Measurements from ENCODE around the gene LIM2. TPM values are rescaled to one million over a fixed set of nuclear protein-coding genes. Genes with fewer than 3 reads are reported as not detected.
A peak's percentile ranks its signal among the peaks of the same experiment; 100 is the strongest.

Gene LIM2
- total and polyA plus RNA-seq, 9 of the 15 experiments (the other 6 are each of a cell fraction or from before 2014, with no cell fraction given), result 0.07 to 0.45 (median 0.18) TPM; not detected in 4

DNA sequence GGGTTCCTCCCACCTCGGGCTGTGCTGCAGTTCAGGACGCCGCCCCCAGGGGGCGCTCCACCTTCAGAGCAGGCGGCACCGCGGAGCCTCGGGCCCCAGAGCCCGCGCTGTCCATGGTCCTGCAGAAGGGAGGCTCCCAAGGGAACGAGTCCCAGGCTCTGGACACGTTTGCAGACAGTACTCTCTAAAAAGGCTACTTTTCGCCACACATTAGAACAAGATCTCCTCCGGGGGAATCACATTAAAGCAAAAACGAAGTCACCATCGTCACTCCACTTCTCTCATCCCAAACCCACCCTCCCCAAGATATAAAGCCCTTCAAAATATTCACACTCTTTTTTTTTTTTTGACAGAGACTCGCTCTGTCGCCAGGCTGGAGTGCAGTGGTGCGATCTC is 34.3 kb upstream of the LIM2 start (continued):
- peak; percentile 37 for TF ChIP-seq VEZF1 (CRISPR knock-in tag; IDR thresholded peaks at IDR 0.05)
- no peak for TF ChIP-seq COPS2 (conservative IDR thresholded peaks at IDR 0.05)
- TF ChIP-seq ZKSCAN1 (IDR thresholded peaks at IDR 0.05; ENCODE audit: low read depth, low read length), result 0 out of 2 replicates have a peak, but pooled peaks have one; percentile 27
- peak; percentile 92; the same call in 1 of the 2 replicates for TF ChIP-seq ZNF224 (CRISPR knock-in tag; IDR thresholded peaks at IDR 0.05)
- TF ChIP-seq ETV6 (IDR thresholded peaks at IDR 0.05; ENCODE audit: borderline replicate concordance in 1 of 2, low read depth in 2 of 2, low read length in 1 of 2), result no peak
- TF ChIP-seq ETV6 (CRISPR knock-in tag; IDR thresholded peaks at IDR 0.05; ENCODE audit: borderline replicate concordance), result peak; percentile 97
- TF ChIP-seq, protein P1, sequence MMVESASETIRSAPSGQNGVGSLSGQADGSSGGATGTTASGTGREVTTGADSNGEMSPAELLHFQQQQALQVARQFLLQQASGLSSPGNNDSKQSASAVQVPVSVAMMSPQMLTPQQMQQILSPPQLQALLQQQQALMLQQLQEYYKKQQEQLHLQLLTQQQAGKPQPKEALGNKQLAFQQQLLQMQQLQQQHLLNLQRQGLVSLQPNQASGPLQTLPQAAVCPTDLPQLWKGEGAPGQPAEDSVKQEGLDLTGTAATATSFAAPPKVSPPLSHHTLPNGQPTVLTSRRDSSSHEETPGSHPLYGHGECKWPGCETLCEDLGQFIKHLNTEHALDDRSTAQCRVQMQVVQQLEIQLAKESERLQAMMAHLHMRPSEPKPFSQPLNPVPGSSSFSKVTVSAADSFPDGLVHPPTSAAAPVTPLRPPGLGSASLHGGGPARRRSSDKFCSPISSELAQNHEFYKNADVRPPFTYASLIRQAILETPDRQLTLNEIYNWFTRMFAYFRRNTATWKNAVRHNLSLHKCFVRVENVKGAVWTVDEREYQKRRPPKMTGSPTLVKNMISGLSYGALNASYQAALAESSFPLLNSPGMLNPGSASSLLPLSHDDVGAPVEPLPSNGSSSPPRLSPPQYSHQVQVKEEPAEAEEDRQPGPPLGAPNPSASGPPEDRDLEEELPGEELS (CRISPR knock-in tag; IDR thresholded peaks at IDR 0.05; ENCODE audit: borderline replicate concordance), result peak; percentile 98
- TF ChIP-seq ZNF263 (CRISPR knock-in tag; IDR thresholded peaks at IDR 0.05; ENCODE audit: borderline replicate concordance), result peak; percentile 90
- no peak for TF ChIP-seq ZSCAN29 (IDR thresholded peaks at IDR 0.05)
- TF ChIP-seq, protein P2, sequence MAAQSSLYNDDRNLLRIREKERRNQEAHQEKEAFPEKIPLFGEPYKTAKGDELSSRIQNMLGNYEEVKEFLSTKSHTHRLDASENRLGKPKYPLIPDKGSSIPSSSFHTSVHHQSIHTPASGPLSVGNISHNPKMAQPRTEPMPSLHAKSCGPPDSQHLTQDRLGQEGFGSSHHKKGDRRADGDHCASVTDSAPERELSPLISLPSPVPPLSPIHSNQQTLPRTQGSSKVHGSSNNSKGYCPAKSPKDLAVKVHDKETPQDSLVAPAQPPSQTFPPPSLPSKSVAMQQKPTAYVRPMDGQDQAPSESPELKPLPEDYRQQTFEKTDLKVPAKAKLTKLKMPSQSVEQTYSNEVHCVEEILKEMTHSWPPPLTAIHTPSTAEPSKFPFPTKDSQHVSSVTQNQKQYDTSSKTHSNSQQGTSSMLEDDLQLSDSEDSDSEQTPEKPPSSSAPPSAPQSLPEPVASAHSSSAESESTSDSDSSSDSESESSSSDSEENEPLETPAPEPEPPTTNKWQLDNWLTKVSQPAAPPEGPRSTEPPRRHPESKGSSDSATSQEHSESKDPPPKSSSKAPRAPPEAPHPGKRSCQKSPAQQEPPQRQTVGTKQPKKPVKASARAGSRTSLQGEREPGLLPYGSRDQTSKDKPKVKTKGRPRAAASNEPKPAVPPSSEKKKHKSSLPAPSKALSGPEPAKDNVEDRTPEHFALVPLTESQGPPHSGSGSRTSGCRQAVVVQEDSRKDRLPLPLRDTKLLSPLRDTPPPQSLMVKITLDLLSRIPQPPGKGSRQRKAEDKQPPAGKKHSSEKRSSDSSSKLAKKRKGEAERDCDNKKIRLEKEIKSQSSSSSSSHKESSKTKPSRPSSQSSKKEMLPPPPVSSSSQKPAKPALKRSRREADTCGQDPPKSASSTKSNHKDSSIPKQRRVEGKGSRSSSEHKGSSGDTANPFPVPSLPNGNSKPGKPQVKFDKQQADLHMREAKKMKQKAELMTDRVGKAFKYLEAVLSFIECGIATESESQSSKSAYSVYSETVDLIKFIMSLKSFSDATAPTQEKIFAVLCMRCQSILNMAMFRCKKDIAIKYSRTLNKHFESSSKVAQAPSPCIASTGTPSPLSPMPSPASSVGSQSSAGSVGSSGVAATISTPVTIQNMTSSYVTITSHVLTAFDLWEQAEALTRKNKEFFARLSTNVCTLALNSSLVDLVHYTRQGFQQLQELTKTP (IDR thresholded peaks at IDR 0.05; ENCODE audit: low read depth in 1 of 2, partially characterized antibody in 2 of 2), result peak in 1 of 2 experiments; percentile 98
- TF ChIP-seq ZFP1 (CRISPR knock-in tag; IDR thresholded peaks at IDR 0.05), result no peak
- peak; percentile 92; the same call in 1 of the 2 replicates for TF ChIP-seq IRF1 (CRISPR knock-in tag; IDR thresholded peaks at IDR 0.05; ENCODE audit: borderline replicate concordance)
- peak in 2 of 3 experiments; percentile 44 to 47 for TF ChIP-seq YY1 (IDR thresholded peaks at IDR 0.05; ENCODE audit: borderline replicate concordance in 1 of 3, control insufficient read depth in 1 of 3, extremely low read depth in 1 of 3, insufficient read depth in 3 of 3, insufficient read length in 1 of 3, insufficient replicate concordance in 2 of 3, low read depth in 1 of 3, low read length in 2 of 3)
- TF ChIP-seq E2F8 (IDR thresholded peaks at IDR 0.05; ENCODE audit: low read depth, partially characterized antibody), result peak; percentile 35
- TF ChIP-seq MAFF (IDR thresholded peaks at IDR 0.05; ENCODE audit: low read length), result no peak
